ENCODE measurements around the gene LAMP1.

LAMP1 gene

DNA sequence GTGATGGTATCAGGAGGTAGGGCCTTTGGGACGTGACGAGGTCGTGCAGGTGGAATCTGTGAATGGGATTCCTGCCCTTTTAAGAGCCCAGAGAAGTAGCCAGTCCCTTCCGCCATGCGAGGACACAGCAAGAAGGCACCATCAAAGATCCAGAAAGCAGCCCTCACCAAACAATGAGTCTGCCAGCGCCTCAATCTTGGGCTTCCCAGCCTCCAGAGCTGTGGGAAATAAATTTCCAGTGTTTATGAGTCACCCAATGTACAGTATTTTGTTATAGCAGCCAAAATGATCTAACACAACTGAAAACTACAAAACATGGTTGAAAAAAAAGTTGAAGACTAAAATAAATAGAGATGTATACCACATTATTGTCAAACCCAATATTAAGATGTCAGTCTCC, 16.9 kb upstream of the LAMP1 start:
- H3K27me3 ChIP-seq (ENCODE audit: low read depth): no peaks in the 10 kb centered on the region
- H3K9me3 ChIP-seq: no peaks in the 10 kb centered on the region
- H3K4me3 ChIP-seq: no peak overlapping the region
- peaks cover 4% of the 10 kb centered on the region; the same call in 1 of the 2 replicates for H3K4me1 ChIP-seq
- in situ Hi-C loops (cut with MboI; ENCODE audit: low sequenced_read_pairs): no loop called here
- DNase-seq (ENCODE audit: low spot score in 2 of 2): no peak
- no peaks in the 10 kb centered on the region for H3K36me3 ChIP-seq (replicated peaks)

DNA sequence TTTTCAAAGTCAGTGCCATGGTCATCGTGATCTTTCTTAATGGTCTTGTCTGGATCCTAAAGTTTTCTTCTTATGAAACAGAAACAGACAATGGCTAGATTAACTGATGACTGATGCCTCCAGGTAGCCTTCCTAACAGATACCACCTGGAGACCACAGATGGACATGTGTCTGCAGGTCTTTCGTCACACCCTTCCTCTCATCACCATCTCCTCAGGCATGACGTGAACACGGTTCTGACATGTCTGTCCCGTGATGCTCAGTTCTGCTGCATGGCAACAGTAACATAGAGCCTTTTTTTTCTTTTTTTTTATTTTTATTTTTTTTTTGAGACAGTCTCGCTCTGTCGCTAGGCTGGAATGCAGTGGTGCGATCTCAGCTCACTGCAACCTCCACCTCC, 13.1 kb upstream of the LAMP1 start:
- no peak overlapping the region for H3K4me3 ChIP-seq
- in situ Hi-C loops (cut with MboI; ENCODE audit: low sequenced_read_pairs): no loop called here
- no peaks in the 10 kb centered on the region for H3K9me3 ChIP-seq
- H3K27me3 ChIP-seq (ENCODE audit: low read depth): no peaks in the 10 kb centered on the region
- H3K36me3 ChIP-seq (replicated peaks): no peaks in the 10 kb centered on the region
- H3K4me1 ChIP-seq: no peaks in the 10 kb centered on the region
- DNase-seq (ENCODE audit: low spot score in 2 of 2): no peak

DNA sequence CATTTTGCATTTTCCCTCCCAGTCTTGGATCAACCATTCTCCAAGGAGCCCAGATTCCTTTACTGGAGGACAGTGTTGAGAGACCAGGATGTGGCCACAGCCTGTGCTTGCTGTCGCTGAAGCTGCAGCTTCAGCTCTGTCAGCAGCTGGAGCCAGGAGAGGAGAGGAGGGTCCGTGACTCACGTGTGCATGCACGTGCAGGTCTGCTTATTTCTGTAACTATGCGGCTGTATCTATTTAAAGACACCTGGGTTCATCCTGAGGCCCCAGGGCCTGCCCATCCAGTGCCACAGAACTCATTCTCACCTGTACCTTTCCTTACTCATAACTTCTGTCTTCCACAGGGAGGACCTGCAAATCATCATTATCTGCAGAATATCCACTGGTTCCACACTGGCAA, 8.2 kb upstream of the LAMP1 start:
- H3K36me3 ChIP-seq (replicated peaks): no peaks in the 10 kb centered on the region
- no peak overlapping the region for H3K4me3 ChIP-seq
- DNase-seq (ENCODE audit: low spot score in 2 of 2): no peak
- H3K4me1 ChIP-seq: peaks cover 3% of the 10 kb centered on the region
- H3K27me3 ChIP-seq (ENCODE audit: low read depth): peaks cover 11% of the 10 kb centered on the region
- no peaks in the 10 kb centered on the region for H3K9me3 ChIP-seq
- in situ Hi-C loops (cut with MboI; ENCODE audit: low sequenced_read_pairs): no loop called here

DNA sequence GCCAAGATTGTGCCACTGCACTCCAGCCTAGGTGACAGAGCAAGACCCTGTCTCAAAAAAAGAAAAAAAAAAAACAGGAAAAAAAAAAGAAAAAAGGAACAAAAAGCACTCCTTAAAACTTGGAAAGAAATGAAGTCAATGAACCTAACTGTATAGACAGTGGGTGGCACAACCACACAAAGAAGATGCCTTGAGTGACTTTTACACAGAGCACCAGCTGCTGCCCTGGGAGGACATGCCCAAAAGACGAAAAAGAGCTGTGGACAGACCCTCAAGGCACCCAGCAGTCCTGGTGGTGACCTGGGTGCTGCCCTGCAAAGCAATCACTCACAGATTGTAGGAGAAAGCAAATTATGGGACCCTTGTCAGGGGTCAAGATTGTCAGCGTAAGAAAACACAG, 5.9 kb upstream of the LAMP1 start:
- Histone ChIP-seq H3K9me3 (no peaks in the 10 kb centered on the region), H3K27me3 (ENCODE audit: low read depth) (peaks cover 11% of the 10 kb centered on the region), H3K4me1 (peaks cover 4% of the 10 kb centered on the region), H3K36me3 (replicated peaks) (no peaks in the 10 kb centered on the region), H3K4me3 (no peak overlapping the region)
- in situ Hi-C loops (cut with MboI; ENCODE audit: low sequenced_read_pairs): no loop called here
- no peak for DNase-seq (ENCODE audit: low spot score in 2 of 2)

DNA sequence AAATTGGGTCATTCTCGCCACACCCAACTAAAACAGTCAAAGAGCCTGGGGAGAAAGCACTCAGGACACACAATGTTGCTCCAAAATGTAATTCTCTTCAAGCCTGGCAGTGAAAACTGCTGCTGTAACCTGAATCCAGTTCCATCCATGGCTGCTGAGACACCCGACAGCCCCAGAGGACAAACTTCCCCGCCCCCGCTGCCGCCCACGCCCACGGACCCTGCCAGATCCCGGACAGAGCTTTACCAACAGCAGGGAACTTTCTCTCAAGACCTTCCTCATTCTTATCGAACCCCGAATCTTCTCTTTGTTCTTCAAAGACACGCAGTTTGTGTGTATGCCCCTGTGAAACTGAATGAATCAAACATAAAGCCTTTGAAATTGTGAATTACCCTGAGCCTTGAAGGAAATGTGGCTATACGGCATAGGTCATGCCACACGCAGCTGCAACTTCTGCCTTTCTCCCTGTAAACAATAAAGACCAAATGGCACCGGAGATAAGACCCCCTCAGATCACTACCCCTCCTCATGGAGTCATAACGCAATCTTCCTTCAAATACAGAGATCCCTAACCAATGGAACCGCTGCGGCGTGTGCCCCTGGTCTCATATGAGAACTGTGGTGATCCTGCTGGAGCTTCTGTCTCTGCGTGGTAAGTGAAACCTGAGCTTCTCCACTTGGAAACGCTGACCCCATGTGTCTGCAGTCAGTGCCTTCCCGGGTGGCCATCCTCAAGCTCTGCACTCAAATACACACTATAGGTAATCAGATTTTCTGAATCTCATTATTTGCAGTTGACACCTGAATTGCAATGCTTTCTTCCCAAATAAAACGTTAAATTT, 4.8 kb upstream of the LAMP1 start:
- peak in 1 of 2 experiments; percentile 56 for DNase-seq (ENCODE audit: low spot score in 2 of 2)

DNA sequence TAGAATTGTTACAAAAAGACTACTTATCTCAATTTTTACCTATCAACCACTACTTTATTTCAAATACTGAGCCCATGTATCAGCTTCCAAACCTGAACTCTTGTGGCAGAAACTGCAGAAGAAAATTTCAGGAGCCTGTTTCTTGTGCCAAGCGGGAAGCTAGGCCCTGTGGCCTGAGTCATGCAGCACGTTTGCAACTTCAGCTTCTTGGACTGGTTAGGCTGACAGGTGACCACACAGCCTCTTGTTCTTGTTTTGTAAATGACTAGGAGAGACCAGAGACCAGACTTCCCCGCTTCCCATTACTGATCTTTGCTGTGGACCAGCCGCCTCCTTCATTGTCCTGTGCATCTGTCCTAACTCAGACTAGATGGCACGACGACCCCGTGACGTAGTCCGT, 3.4 kb upstream of the LAMP1 start:
- Histone ChIP-seq H3K36me3 (replicated peaks) (no peaks in the 10 kb centered on the region), H3K27me3 (ENCODE audit: low read depth) (peaks cover 11% of the 10 kb centered on the region), H3K9me3 (no peaks in the 10 kb centered on the region), H3K4me1 (peaks cover 10% of the 10 kb centered on the region), H3K4me3 (no peak overlapping the region)
- DNase-seq (ENCODE audit: low spot score in 2 of 2): no peak
- in situ Hi-C loops (cut with MboI; ENCODE audit: low sequenced_read_pairs): no loop called here

More for the DNA sequence above, 4.8 kb upstream of the LAMP1 start:
- in situ Hi-C loops (cut with MboI; ENCODE audit: low sequenced_read_pairs): no loop called here
- Histone ChIP-seq H3K9me3 (no peaks in the 10 kb centered on the region), H3K36me3 (replicated peaks) (no peaks in the 10 kb centered on the region), H3K4me1 (peaks cover 6% of the 10 kb centered on the region), H3K27me3 (ENCODE audit: low read depth) (peaks cover 11% of the 10 kb centered on the region), H3K4me3 (peak overlapping the region; percentile 11)

DNA sequence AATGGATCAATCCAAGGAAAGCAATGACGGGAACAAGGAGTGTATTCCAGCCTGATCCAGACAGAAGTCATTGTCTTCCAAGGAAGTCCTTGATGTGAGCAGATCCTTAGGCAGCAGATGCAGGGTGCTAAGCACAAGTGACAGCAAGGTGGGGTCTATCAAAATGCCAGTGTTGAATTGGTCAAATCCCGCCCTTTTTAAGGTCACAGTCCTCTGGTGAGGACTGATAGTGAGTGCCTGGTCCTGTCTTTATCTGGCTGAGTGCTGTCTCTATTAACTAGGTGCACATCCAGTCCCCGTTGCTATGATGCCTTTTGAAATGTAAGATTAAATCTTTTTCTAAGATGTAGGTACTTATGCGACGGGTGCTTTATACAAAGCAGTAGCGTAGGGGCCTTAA, 1.3 kb upstream of the LAMP1 start:
- H3K4me3 ChIP-seq: no peak overlapping the region
- no peak for DNase-seq (ENCODE audit: low spot score in 2 of 2)
- peaks cover 11% of the 10 kb centered on the region for H3K27me3 ChIP-seq (ENCODE audit: low read depth)
- in situ Hi-C loops (cut with MboI; ENCODE audit: low sequenced_read_pairs): no loop called here
- H3K4me1 ChIP-seq: peaks cover 12% of the 10 kb centered on the region
- H3K9me3 ChIP-seq: no peaks in the 10 kb centered on the region
- no peaks in the 10 kb centered on the region for H3K36me3 ChIP-seq (replicated peaks)

DNA sequence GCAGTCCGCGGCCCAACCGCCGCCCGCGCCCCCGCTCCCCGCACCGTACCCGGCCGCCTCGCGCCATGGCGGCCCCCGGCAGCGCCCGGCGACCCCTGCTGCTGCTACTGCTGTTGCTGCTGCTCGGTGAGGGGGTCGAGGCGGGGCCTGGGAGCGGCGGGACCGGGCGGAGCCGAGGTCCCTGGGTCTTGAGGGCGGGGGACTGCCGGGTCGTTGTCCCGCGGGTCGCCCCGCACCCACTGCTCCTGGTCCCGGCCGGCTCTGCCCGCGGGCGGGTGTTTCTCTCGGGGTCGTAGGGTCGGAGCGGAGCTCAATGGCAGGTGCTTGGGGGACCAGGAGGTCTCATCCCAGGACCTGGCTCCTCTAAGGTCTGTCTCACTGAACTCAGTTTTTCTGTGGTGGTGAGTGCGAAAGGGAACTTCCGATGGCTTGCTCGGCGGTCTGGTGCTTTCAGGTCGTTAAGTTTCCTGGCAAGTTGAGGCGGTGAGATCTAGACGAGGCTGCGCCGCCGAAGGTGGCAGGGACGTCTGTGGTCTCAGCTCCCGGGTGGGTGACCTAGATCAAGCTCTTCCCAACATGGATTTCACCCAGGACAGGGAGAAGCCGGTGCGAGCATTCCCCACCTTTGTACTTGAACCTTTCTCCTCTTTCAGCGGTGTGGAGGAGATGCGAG, 467 bp downstream of the LAMP1 start:
- Histone ChIP-seq H3K4me1 (peaks cover 9% of the 10 kb centered on the region), H3K9me3 (no peaks in the 10 kb centered on the region), H3K4me3 (peak overlapping the region; percentile 62), H3K27me3 (ENCODE audit: low read depth) (peaks cover 1% of the 10 kb centered on the region; the same call in 1 of the 2 replicates), H3K36me3 (replicated peaks) (no peaks in the 10 kb centered on the region)
- in situ Hi-C loops (cut with MboI; ENCODE audit: low sequenced_read_pairs): no loop called here
- peak in 1 of 2 experiments; percentile 24 for DNase-seq (ENCODE audit: low spot score in 2 of 2)

DNA sequence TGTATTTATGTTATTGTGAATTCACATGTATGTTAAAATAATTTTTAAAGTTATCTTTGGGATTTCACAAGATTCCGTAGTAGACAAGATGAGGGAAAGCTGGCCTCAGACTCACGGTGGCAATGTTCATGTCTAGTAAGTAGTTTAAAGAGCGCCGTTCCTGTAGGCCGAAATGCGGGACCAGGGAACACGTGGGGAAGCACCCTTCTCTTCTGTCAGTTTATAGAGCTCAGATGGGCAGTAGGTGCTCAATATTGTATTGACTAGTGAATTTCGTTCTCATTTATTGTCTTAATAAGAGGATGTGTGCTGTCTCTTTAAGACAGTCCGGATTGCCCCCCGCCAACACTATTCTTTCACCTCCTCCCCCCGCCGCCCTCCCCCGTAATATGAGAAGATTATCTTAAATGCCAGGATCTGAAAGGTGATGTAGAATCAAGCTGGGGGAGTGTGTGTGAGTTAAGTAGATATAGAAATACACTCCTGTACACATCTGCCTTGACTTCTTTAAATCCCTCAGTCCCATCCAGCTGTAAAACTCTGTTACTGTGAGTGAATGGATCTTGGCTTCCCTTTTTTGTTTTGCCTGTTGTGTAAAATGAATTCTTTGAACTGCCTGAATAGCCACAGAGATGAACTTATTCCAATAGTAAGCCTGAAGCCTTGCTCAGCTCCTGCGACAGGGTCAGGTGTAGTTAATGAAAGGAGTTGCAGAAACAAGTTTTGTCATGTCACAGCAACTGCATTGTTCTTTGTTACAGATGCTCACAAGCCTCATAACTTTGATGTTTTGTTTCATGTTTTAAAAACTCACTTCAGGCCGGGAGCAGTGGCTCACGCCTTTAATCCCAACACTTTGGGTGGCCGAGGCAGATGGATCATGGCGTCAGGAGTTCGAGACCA, 1.3 kb downstream of the LAMP1 start:
- H3K4me1 ChIP-seq: peaks cover 9% of the 10 kb centered on the region
- H3K4me3 ChIP-seq: peak overlapping the region; percentile 62
- H3K27me3 ChIP-seq (ENCODE audit: low read depth): no peaks in the 10 kb centered on the region
- H3K9me3 ChIP-seq: no peaks in the 10 kb centered on the region
- no peaks in the 10 kb centered on the region for H3K36me3 ChIP-seq (replicated peaks)
- in situ Hi-C loops (cut with MboI; ENCODE audit: low sequenced_read_pairs): no loop called here
- peak in 1 of 2 experiments; percentile 34 for DNase-seq (ENCODE audit: low spot score in 2 of 2)

DNA sequence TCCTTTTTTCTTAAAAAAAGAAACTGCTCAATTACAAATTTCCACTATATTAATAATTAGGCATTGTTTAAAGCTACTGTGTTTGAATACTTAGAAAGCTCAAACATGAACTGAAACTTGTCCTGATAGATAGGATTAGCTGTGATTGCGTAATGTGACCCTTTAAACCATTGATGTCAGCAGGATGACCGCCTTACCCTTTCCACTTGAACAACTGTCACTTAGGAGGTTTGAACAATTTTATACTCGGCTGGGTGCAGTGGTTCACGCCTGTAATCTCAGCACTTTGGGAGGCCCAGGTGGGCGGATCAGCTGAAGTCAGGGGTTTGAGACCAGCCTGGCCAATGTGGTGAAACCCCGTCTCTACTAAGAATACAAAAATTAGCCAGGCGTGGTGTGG, 2.9 kb downstream of the LAMP1 start:
- Histone ChIP-seq H3K36me3 (replicated peaks) (no peaks in the 10 kb centered on the region), H3K4me1 (peaks cover 9% of the 10 kb centered on the region), H3K4me3 (no peak overlapping the region), H3K9me3 (no peaks in the 10 kb centered on the region), H3K27me3 (ENCODE audit: low read depth) (no peaks in the 10 kb centered on the region)
- in situ Hi-C loops (cut with MboI; ENCODE audit: low sequenced_read_pairs): no loop called here
- DNase-seq (ENCODE audit: low spot score in 2 of 2): no peak

DNA sequence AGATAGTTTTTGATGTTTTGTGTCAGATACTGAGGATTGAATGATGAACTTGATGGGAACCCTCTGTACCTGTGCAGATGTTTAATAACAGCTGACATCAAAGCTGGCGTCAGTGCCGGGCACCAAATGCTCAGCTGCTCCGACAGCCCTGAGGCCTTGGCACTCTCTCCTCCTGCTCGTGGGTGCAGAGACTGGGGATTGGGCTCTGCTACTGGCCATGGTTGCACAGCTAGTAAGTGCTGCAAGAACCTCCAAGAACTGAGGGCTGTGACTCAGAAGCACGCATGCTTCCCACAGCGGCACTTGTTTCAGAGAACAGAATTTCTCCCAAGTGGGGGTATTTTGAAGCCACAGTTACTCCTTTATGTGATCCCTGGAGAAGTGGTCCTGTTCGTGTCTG, 5.9 kb downstream of the LAMP1 start:
- Histone ChIP-seq H3K36me3 (replicated peaks) (no peaks in the 10 kb centered on the region), H3K4me3 (no peak overlapping the region), H3K27me3 (ENCODE audit: low read depth) (no peaks in the 10 kb centered on the region), H3K9me3 (no peaks in the 10 kb centered on the region), H3K4me1 (peaks cover 6% of the 10 kb centered on the region)
- in situ Hi-C loops (cut with MboI; ENCODE audit: low sequenced_read_pairs): no loop called here
- DNase-seq (ENCODE audit: low spot score in 2 of 2): no peak

DNA sequence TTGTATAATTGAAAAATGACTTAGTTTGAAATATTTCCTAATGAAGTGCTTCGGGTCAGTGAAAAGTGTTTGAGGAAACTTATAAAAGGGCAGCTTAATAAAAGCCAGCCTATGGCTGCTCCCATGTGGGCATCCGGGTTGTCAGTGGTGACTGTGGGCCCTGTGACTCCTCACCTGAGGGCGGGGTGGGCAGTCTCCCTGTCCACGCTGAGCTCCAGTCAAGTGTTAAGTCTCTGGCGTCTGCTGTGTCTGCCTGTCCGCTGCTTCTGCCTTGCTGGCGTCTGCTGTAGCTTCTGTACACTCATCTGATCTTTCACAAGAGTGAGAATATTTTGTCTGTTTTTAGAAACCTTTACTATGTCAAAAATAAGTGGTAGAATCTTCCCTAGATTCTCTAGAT, 7.1 kb downstream of the LAMP1 start:
- Histone ChIP-seq H3K27me3 (ENCODE audit: low read depth) (no peaks in the 10 kb centered on the region), H3K4me3 (no peak overlapping the region), H3K9me3 (no peaks in the 10 kb centered on the region), H3K36me3 (replicated peaks) (no peaks in the 10 kb centered on the region), H3K4me1 (no peaks in the 10 kb centered on the region)
- in situ Hi-C loops (cut with MboI; ENCODE audit: low sequenced_read_pairs): no loop called here
- DNase-seq (ENCODE audit: low spot score in 2 of 2): no peak

DNA sequence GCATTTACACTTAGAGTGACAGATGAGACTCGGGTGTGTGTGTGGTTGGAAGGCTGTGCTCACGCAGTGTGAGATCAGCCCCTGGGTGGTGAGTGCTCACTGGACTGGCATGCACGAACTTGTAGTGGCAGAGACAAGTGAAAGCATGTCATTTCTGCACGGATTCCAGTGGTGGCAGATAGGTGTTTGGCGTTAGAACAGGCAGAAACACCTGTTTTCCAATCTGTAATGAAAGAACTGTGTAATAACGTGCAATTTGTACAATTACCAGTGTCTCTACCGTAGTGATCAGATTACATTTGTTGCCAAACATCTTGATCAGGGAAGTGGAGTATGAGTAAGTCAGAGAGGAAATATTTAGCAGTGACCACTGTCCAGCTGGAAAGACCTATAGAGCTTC, 8.2 kb downstream of the LAMP1 start:
- Histone ChIP-seq H3K4me3 (no peak overlapping the region), H3K36me3 (replicated peaks) (peaks cover 8% of the 10 kb centered on the region), H3K27me3 (ENCODE audit: low read depth) (no peaks in the 10 kb centered on the region), H3K4me1 (no peaks in the 10 kb centered on the region), H3K9me3 (no peaks in the 10 kb centered on the region)
- in situ Hi-C loops (cut with MboI; ENCODE audit: low sequenced_read_pairs): no loop called here
- no peak for DNase-seq (ENCODE audit: low spot score in 2 of 2)

DNA sequence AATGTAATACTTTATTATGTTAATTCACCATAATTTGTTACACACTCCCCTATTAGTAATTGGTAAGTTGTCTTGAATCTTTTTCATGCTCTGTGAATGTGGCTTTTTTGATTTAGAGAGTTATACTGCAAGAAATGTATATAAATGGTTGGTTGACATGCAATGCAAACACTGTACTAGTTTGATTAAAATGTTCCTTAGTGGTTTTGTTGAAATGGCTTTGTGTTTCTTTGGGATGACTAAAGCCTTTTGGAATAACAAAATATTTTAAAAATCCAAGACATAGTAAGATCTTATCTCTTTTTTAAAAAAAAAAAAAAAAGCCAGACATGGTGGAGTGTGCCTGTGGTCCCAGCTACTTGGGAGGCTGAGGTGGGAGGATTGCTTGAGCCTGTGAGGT, 10.5 kb downstream of the LAMP1 start:
- in situ Hi-C loops (cut with MboI; ENCODE audit: low sequenced_read_pairs): no loop called here
- DNase-seq (ENCODE audit: low spot score in 2 of 2): no peak
- Histone ChIP-seq H3K9me3 (no peaks in the 10 kb centered on the region), H3K36me3 (replicated peaks) (peaks cover 24% of the 10 kb centered on the region), H3K27me3 (ENCODE audit: low read depth) (no peaks in the 10 kb centered on the region), H3K4me3 (no peak overlapping the region), H3K4me1 (no peaks in the 10 kb centered on the region)

All from HAP-1 (cell line).